Measurements from ENCODE around the gene TMEM205.

DNA sequence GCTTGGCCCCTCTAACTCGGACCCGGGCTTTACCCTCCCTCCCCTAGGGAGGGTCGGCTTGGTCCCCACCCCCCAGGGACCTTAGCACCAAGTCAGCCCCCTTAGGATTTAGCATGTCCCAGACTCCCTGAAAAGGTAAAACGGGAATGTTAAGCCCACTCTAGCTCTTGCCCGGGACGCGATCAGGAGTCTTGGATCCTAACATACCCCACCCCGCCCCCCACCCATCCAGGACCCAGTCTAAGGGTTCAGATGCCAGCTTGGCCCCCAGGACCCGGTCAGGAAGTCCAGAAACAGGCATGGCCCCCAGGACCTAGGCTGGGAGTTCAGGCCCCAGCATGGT, 37.6 kb upstream of the TMEM205 start:
- TF ChIP-seq POLR2AphosphoS5 (IDR thresholded peaks at IDR 0.05) (no peak), POLR2A (IDR thresholded peaks at IDR 0.05) (no peak)
- TF ChIP-seq, protein P1, sequence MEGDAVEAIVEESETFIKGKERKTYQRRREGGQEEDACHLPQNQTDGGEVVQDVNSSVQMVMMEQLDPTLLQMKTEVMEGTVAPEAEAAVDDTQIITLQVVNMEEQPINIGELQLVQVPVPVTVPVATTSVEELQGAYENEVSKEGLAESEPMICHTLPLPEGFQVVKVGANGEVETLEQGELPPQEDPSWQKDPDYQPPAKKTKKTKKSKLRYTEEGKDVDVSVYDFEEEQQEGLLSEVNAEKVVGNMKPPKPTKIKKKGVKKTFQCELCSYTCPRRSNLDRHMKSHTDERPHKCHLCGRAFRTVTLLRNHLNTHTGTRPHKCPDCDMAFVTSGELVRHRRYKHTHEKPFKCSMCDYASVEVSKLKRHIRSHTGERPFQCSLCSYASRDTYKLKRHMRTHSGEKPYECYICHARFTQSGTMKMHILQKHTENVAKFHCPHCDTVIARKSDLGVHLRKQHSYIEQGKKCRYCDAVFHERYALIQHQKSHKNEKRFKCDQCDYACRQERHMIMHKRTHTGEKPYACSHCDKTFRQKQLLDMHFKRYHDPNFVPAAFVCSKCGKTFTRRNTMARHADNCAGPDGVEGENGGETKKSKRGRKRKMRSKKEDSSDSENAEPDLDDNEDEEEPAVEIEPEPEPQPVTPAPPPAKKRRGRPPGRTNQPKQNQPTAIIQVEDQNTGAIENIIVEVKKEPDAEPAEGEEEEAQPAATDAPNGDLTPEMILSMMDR (IDR thresholded peaks at IDR 0.05) = no peak

All from sigmoid colon (tissue), 4 donors.